ENCODE data around the gene DEFB121.

GRCh38 chr20:31374346-31374745 is 31.7 kb downstream of the DEFB121 start:
- TF ChIP-seq CTCF (IDR thresholded peaks at IDR 0.05): no peak
- no peak for TF ChIP-seq EP300 (IDR thresholded peaks at IDR 0.05; ENCODE audit: borderline replicate concordance in 1 of 2, low read depth in 1 of 2, low read length in 1 of 2)

All from SK-N-SH (cell line).